Measurements from ENCODE around the gene OSBPL1A. TPM values are rescaled to one million over a fixed set of nuclear protein-coding genes. Genes with fewer than 3 reads are reported as not detected.
A peak's percentile ranks its signal among the peaks of the same experiment; 100 is the strongest.

OSBPL1A gene
- total and polyA plus RNA-seq, 11 donors, result 32.8 to 85.4 (median 71.0) TPM

- Histone ChIP-seq H3K27me3 (no peaks in the 10 kb centered on the region), H3K4me1 (peaks cover 0 to 37% (median 21%) of the 10 kb centered on the region in 12 donors), H3K36me3 (peaks cover 0 to 9% (median 0%) of the 10 kb centered on the region in 9 donors), H3K4me3 (no peak overlapping the region), H3K27ac (no peak overlapping the region), H3K9me3 (no peaks in the 10 kb centered on the region)
- intact Hi-C loops (cut with DNase I), result loop anchor here in 2 of 10 donors (5.0 to 10.0 kb wide), 2 partner anchors 90 to 237 kb away; partner anchors contain the start of gene IMPACT (in 1 of the 2)
- ATAC-seq (peak in 2 of 4 donors; percentile 27 to 47), DNase-seq (no peak)
- TF ChIP-seq POLR2A (IDR thresholded peaks at IDR 0.05), result no peak
- TF ChIP-seq, protein P1, sequence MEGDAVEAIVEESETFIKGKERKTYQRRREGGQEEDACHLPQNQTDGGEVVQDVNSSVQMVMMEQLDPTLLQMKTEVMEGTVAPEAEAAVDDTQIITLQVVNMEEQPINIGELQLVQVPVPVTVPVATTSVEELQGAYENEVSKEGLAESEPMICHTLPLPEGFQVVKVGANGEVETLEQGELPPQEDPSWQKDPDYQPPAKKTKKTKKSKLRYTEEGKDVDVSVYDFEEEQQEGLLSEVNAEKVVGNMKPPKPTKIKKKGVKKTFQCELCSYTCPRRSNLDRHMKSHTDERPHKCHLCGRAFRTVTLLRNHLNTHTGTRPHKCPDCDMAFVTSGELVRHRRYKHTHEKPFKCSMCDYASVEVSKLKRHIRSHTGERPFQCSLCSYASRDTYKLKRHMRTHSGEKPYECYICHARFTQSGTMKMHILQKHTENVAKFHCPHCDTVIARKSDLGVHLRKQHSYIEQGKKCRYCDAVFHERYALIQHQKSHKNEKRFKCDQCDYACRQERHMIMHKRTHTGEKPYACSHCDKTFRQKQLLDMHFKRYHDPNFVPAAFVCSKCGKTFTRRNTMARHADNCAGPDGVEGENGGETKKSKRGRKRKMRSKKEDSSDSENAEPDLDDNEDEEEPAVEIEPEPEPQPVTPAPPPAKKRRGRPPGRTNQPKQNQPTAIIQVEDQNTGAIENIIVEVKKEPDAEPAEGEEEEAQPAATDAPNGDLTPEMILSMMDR (IDR thresholded peaks at IDR 0.05), result no peak
- WGBS, 4 donors, result 58 to 100% (median 84%) methylated on average over 1 of the region's 1 CpG
Observed at GRCh38 chr18:24187689-24188088, 209.9 kb downstream of the OSBPL1A start.

DNA sequence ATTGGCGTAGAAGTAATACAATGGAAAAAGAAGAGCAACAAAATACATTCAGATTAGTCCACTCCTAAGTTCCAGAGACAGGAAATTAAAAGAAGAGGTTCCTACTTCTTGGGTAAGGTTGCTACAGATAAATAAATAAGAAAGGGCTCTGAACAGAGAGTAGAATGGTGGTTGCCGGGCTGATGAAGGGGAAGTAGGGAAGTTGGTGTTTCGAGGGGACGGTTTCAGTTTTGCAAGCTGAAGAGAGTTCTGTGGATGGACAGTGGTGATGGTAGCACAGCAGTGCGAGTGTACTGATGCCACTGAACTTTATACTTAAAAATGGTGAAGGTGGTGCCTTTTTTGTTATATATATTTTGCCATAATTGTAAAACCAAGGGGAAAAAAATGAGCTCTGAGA lies 210.6 kb downstream of the OSBPL1A start:
- Histone ChIP-seq H3K9me3 (no peaks in the 10 kb centered on the region), H3K36me3 (peaks cover 0 to 9% (median 0%) of the 10 kb centered on the region in 9 donors), H3K4me1 (peaks cover 0 to 37% (median 21%) of the 10 kb centered on the region in 12 donors), H3K27me3 (no peaks in the 10 kb centered on the region), H3K4me3 (no peak overlapping the region), H3K27ac (no peak overlapping the region)
- 85 to 91% (median 91%) methylated on average over 5 of the region's 5 CpGs for WGBS, 4 donors
- no peak for ATAC-seq
- TF ChIP-seq, protein P1 (IDR thresholded peaks at IDR 0.05), result no peak
- TF ChIP-seq POLR2A (IDR thresholded peaks at IDR 0.05), result no peak
- no peak for DNase-seq
- intact Hi-C loops (cut with DNase I), result loop anchor here in 2 of 10 donors (5.0 to 10.0 kb wide), 2 partner anchors 90 to 238 kb away; partner anchors contain the start of gene IMPACT (in 1 of the 2)

- ATAC-seq (no peak), DNase-seq (no peak)
- intact Hi-C loops (cut with DNase I), result loop anchor here in 2 of 10 donors (5.0 to 10.0 kb wide), 2 partner anchors 91 to 239 kb away; partner anchors contain the start of gene IMPACT (in 1 of the 2)
- 96 to 97% (median 96%) methylated on average over 7 of the region's 7 CpGs for WGBS, 4 donors
- H3K27ac ChIP-seq, result no peak overlapping the region
- TF ChIP-seq, protein P1 (IDR thresholded peaks at IDR 0.05), result no peak
- no peak for TF ChIP-seq POLR2A (IDR thresholded peaks at IDR 0.05)
- no peak overlapping the region for H3K4me3 ChIP-seq
- no peaks in the 10 kb centered on the region for H3K27me3 ChIP-seq
- H3K4me1 ChIP-seq, result peaks cover 0 to 34% (median 18%) of the 10 kb centered on the region in 12 donors
- H3K36me3 ChIP-seq, result peaks cover 0 to 16% (median 4%) of the 10 kb centered on the region in 9 donors
- no peaks in the 10 kb centered on the region for H3K9me3 ChIP-seq
Observed at GRCh38 chr18:24185805-24186204, 211.8 kb downstream of the OSBPL1A start.

GRCh38 chr18:24181806-24182205 lies 215.8 kb downstream of the OSBPL1A start:
- H3K27ac ChIP-seq, result no peak overlapping the region
- peaks cover 0 to 52% (median 17%) of the 10 kb centered on the region in 9 donors for H3K36me3 ChIP-seq
- intact Hi-C loops (cut with DNase I), result loop anchor here in 2 of 10 donors (5.0 to 10.0 kb wide), 2 partner anchors 243 to 305 kb away; partner anchors contain the start of gene IMPACT (in 1 of the 2)
- TF ChIP-seq, protein P1 (IDR thresholded peaks at IDR 0.05), result no peak
- TF ChIP-seq POLR2A (IDR thresholded peaks at IDR 0.05), result no peak
- peaks cover 0 to 7% (median 2%) of the 10 kb centered on the region in 12 donors for H3K4me1 ChIP-seq
- no peak overlapping the region for H3K4me3 ChIP-seq
- ATAC-seq (no peak), DNase-seq (no peak)
- WGBS, 4 donors, result 81 to 97% (median 86%) methylated on average over 2 of the region's 2 CpGs
- no peaks in the 10 kb centered on the region for H3K9me3 ChIP-seq
- H3K27me3 ChIP-seq, result no peaks in the 10 kb centered on the region

All from heart left ventricle (tissue), 16 donors.